ENCODE results near the gene ZFP90. TPM values are rescaled to one million over a fixed set of nuclear protein-coding genes. Genes with fewer than 3 reads are reported as not detected.

The ZFP90 gene
- total RNA-seq, 2 donors from 2014 or later: 27.2 to 30.3 TPM

DNA sequence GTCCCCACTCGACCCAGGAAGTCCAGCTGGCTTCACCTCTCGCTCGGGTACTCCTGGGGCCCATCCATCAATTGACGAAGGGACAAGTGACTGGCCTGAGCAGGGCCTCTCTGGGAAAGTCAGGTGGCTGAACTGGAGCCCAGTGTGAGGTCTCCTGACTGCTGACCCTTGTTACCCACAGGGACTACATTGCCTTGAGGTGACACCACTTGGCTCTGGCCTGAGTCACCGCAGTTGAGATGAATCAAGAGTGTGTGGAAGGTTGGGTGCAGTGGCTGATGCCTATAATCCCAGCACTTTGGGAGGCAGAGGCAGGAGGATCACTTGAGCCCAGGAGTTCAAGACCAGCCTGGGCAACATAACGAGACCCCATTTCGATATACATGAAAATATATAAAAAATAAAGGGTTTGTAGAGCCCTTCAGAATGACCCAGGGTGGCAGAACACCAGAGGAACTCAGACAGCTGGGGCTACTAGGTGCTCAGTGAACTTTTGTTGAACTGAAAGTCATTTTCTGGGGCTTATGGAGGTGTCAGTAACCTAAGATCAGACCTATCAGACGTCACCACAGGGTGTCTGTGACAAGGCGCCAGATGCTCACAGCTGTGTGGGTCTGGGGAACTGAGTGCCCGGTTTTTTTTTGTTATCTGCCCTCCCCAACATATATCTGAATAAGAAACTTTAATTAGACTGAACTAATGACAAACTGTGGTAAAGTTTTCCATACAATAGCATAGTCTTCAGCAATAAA is 14.8 kb upstream of the ZFP90 start:
- Histone ChIP-seq H3K4me1 (replicated peaks) (no peaks in the 10 kb centered on the region), H3K27ac (no peak overlapping the region), H3K4me3 (no peak overlapping the region), H3K9me3 (no peaks in the 10 kb centered on the region), H3K36me3 (no peaks in the 10 kb centered on the region), H3K27me3 (replicated peaks; ENCODE audit: insufficient read depth) (no peaks in the 10 kb centered on the region)
- no peak for TF ChIP-seq POLR2AphosphoS5 (IDR thresholded peaks at IDR 0.05)
- TF ChIP-seq CTCF (IDR thresholded peaks at IDR 0.05): no peak
- no peak for TF ChIP-seq POLR2A (IDR thresholded peaks at IDR 0.05)
- DNase-seq (ENCODE audit: low spot score): no peak
- WGBS: 78% methylated on average over 10 of the region's 10 CpGs
- intact Hi-C loops (cut with DNase I): loop anchor here (10.0 kb wide), 1 partner anchor 321 kb away; the partner anchor contains the start of gene TANGO6

DNA sequence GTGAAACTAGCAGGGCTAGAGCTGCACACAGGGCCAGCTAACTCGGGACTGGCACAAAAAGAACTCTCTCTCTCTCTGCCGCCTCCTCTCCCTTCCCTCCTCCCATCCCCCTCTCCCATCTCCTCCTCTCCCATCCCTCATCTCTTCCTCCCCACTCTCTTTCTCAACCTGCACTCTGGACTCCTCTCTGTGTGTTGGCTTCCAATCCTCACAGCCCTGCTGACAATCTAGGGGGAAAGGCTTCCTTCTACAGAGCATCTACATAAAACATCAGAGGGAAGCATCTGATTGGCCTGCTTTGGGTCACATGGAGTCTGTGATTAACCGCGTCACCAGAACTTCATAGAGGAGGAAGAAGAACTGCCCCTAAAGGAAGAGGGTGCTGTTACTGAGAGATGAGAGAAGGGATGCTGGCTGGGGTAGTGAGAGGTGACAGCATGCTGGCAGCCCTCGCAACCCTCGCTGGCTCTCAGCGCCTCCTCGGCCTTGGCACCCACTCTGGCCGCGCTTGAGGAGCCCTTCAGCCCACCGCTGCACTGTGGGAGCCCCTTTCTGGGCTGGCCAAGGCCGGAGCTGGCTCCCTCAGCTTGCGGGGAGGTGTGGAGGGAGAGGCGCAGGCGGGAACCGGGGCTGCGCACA is 12.8 kb upstream of the ZFP90 start:
- DNase-seq (ENCODE audit: low spot score): no peak
- 74% methylated on average over 11 of the region's 17 CpGs for WGBS
- intact Hi-C loops (cut with DNase I): loop anchor here (5.0 to 10.0 kb wide), 3 partner anchors 66 to 601 kb away; partner anchors contain the start of gene TANGO6

DNA sequence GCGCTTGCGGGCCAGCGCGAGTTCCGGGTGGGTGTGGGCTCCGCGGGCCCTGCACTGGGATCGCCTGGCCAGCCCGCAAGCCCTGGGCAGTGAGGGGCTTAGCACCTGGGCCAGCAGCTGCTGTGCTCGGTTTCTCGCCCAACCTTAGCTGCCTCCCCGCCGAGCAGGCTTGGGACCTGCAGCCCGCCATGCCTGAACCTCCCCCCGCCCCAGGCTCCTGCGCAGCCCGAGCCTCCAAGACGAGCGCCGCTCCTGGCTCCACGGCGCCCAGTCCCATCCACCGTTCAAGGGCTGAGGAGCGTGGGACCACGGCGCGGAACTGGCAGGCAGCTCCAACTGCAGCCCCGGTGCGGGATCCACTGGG is 12.3 kb upstream of the ZFP90 start:
- intact Hi-C loops (cut with DNase I): loop anchor here (5.0 to 10.0 kb wide), 3 partner anchors 66 to 601 kb away; partner anchors contain the start of gene TANGO6

More for the DNA sequence above, 12.8 kb upstream of the ZFP90 start:
- Histone ChIP-seq H3K27me3 (replicated peaks; ENCODE audit: insufficient read depth) (no peaks in the 10 kb centered on the region), H3K9me3 (no peaks in the 10 kb centered on the region), H3K27ac (no peak overlapping the region), H3K36me3 (no peaks in the 10 kb centered on the region), H3K4me3 (no peak overlapping the region), H3K4me1 (replicated peaks) (no peaks in the 10 kb centered on the region)
- TF ChIP-seq POLR2AphosphoS5 (IDR thresholded peaks at IDR 0.05) (no peak), POLR2A (IDR thresholded peaks at IDR 0.05) (no peak), CTCF (IDR thresholded peaks at IDR 0.05) (no peak)

GRCh38 chr16:68528233-68528632 is 10.9 kb upstream of the ZFP90 start:
- WGBS: 63% methylated on average over 2 of the region's 2 CpGs
- intact Hi-C loops (cut with DNase I): loop anchor here (5.0 to 10.0 kb wide), 3 partner anchors 64 to 599 kb away; partner anchors contain the start of gene TANGO6

More for the DNA sequence above, 12.3 kb upstream of the ZFP90 start:
- H3K27ac ChIP-seq: no peak overlapping the region
- WGBS: 96% methylated on average over 23 of the region's 29 CpGs
- H3K36me3 ChIP-seq: no peaks in the 10 kb centered on the region
- no peak overlapping the region for H3K4me3 ChIP-seq
- TF ChIP-seq POLR2A (IDR thresholded peaks at IDR 0.05) (no peak), POLR2AphosphoS5 (IDR thresholded peaks at IDR 0.05) (no peak), CTCF (IDR thresholded peaks at IDR 0.05) (no peak)
- H3K9me3 ChIP-seq: no peaks in the 10 kb centered on the region
- no peaks in the 10 kb centered on the region for H3K4me1 ChIP-seq (replicated peaks)
- H3K27me3 ChIP-seq (replicated peaks; ENCODE audit: insufficient read depth): no peaks in the 10 kb centered on the region
- DNase-seq (ENCODE audit: low spot score): no peak

More at GRCh38 chr16:68528233-68528632, 10.9 kb upstream of the ZFP90 start:
- Histone ChIP-seq H3K36me3 (no peaks in the 10 kb centered on the region), H3K4me3 (no peak overlapping the region), H3K27ac (no peak overlapping the region), H3K9me3 (no peaks in the 10 kb centered on the region), H3K4me1 (replicated peaks) (no peaks in the 10 kb centered on the region), H3K27me3 (replicated peaks; ENCODE audit: insufficient read depth) (no peaks in the 10 kb centered on the region)
- DNase-seq (ENCODE audit: low spot score): no peak
- no peak for TF ChIP-seq CTCF (IDR thresholded peaks at IDR 0.05)
- no peak for TF ChIP-seq POLR2A (IDR thresholded peaks at IDR 0.05)
- TF ChIP-seq POLR2AphosphoS5 (IDR thresholded peaks at IDR 0.05): no peak
